Stimulated activated naive CD4-positive, alpha-beta T cell treated with Interleukin-2 at 50 U/mL for 16 hours (primary cell): ENCODE measurements around the gene CELSR1.

Experiments used
- DNase-seq: peaks from one replicate; lab custom pipeline; 2025; lab: John Stamatoyannopoulos, UW

Gene CELSR1

DNA sequence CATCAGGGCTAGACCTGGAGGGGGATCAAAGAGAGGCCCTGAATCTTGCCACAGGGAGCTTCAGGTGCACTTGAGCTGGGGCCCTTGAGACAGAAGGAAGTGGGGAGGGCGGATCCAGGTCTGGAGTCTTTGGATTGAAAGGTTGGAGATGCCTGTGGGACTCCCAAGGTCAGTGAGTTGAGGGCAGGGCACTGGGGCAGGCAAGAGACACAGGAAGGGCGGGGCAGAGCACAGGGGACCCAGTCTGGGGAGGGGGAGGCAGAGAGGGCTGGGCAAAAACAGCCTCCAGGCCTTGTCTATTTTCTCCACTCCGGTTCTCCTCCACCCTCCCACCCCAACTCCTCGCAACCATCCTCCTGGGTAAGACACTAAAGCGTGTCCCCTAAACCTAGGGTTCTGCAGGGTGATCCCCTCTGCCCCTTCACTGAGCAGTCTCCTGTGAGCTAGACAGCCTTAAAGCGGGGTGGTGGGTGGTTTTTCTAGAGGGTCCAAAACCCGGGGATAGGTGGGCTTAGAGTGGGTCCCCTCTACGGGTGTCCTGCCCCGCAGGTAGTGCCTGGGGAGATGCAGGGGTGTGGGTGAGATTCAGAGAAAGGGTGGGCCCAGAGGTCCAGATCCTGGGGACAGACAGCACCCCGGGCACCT, 38.6 kb upstream of the CELSR1 start:
- DNase-seq, result no peak

DNA sequence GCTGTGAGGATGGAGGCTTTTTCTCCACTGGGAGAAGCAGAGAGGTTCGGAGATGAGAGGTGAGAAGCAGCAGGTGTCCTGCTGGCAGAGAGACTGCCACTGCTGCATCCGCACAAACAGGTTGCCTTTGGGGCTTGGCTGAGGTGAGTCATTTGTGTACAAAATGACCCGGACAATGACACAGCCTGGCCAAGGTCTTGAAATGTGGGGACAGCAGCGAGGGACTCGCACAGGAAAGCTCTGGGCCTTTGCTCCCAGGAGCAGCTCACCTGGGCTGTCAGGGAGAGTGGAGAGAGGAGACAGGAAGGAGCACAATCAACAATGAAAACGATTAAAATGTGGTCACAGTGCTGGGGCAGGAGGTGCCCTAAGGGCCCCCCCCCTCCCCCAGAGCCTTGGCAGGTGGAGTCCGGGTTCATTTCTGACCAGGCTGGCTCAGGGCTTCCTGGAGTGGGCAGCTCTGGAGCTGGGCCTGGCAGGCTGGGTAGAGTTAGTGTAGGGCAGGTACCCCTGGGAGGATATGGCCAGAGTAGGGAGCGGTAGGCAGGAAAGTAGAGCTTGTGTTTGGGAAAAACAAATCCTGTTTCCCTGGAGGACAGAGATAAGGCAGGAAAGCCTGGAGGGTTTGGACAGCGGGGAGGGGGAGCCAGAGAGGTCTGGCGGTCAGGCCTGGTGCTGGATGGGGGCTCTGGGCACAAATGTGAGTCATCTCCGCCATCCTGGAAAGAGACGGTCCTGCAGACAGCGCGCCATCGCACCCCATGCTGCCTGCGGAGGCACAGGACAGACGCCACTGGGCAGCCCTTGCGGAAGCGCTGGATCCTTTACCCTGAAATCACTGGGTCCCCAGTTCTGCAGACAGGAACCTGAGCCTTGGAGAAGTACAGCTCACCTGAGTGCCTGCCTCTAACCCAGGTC, 37.8 kb upstream of the CELSR1 start:
- no peak for DNase-seq

DNA sequence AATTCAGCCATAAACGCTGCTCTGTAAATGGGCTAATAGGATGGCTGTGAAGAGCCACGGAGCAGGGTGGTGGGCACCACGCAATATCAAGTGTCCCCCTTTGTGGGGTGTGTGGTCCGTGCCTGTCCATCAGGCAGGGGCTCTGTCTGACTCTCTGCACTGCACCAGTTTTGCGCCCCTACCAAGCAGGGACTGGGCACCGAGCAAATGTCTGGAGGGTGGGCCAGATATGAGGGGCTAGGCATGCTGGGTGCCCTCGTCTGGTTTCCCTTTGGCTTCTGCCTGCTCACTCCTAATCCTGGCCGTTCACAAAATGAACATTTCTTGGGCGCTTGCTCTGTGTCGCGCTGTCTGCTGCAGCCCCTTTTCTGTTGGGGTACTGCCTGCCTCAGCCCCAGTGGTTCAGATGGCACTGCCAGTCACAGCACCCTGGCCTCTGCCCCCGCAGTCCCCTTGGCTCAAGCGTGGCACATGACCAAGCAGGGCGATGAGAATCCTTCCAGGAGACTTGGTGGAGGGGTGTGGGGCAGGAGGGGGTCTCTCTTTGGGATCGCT, 37.1 kb upstream of the CELSR1 start:
- DNase-seq, result no peak

DNA sequence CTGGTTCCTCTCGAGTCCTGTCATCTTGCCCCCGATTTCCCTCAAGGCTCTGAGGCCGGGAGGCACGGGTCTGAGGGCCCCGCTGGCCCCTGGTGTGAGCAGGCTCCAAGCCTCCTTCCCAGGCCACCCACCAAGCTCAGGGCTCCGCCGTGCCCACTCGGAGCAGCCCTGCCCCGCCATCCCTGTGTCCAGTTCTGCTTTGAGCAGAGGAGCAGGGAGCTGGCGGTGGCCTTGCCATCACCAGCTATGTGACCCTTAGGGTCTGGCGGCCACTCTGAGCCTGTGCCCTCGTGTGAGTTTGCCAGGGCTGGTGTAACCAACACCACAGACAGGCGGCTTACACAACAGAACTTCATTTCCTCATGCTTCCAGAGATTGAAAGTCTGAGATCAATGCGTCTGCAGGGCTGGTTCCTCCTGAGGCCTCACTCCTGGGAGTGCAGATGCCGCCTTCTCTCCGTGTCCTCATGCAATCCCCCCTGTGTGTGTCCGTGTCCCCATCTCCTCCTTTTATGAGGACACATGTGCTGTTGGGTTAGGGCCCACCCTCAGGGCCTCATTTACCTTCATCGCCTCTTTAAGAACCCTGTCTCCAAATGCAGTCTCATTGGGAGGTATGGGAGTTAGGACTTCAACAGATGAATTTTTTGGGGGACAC, 36.5 kb upstream of the CELSR1 start:
- DNase-seq, result no peak

DNA sequence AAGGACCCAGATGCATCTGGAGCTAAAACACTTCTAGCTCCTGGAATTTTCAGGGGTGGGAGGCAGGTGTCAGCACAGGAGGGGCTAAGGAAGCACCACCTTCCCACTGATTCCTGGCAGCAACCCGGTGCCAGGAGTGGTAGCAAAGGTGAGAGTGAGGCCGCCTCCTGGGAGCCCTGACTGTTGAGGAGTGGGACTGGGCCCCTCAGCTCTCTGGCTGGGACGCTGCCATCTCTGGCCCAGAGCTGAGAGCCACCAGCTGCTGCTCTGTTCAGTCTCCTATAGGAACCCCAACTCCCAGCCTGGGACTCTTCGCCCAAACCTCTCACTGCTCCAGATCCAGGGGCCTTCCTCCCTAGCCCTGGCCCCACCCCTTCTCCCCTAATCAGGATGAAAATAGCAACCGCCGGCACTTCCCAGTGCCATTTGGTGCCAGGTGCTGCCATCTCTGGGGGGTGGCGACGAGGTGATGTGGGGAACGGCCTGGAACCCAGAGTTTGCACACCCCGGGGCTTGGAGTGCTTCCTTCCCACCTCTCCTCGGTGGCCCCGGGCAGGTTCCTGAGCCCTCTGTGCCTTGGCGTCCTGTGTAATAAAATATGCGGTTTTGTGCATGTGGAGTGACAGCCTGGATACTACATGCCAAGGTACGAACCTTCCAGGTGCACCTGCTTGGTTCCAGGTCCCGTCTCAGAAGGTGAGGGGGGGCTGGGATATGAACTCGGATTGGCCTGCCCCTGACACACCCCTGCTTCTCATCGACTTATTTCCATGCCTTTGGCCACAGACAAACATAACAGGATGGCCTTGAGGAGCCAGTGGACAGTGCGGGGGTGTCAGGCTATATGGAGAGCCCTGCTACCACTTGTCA, 35.7 kb upstream of the CELSR1 start:
- no peak for DNase-seq

DNA sequence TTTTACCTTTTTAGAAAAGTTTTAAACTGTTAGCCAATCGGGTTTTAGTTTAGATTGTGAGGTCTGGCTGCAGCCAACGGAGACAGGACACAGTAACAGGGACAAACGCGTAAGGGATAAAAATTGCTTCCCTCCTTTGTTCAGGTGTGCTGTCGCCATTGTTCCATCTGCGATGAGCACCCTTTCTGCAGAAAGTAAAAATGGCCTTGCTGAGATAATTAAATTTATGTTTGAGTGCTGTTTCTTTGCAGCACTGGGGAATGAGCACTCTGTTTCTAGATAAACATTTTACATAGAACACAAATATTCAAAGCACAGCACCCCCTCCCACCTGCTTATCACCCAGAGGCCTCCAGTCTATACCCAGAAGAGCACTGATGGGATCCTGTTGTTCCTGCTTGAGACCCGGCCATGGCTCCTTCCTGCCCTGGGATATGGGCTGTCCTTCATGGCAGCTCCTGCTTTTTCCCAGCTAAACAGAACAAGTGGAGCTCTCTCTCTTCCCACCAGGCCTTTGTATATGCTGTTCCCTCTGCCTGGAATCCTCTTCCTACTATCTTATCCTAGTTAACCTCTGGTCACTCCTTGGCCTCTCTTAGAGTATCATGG, 34.3 kb upstream of the CELSR1 start:
- no peak for DNase-seq

DNA sequence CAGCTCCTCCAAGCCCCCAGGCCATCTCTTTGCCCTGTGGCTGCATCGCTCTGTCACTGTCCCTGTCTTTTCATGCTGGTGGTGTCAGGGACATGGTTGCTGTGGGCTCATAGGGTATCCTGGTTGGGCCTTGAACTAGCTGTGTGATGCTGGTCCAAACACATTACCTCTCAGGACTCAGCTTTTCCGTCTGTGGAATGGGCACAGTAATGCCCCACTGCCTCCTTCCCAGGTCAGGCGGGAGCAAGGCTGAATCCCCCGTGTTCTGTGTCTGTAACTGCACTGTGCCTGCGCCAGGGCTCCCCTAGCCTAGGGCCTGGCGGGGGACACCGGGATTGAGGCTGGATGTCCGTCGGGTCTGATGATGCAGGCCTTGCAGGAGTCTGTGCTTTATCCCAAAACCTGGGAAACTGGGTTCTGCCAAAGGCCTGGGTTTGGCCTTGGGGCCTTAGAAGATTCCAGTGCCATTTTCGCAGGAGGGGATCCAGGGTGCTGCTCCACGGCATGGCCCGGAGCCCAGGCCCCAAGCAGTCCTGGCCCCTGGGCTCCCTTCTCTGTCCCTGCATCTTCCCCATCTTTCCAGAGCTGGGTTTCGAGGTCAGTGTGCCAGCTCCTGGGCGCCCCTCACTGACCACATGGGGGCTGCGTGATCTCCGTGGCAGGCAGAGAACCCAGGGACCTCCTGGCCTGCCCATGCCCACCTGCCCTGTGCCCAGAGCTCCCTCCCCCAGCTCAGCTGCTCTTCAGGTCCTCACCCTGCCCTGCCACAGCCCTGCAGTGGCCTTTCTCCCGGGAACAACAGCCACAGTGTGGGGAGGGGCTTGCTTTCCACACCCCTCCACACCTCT, 32.7 kb upstream of the CELSR1 start:
- no peak for DNase-seq

DNA sequence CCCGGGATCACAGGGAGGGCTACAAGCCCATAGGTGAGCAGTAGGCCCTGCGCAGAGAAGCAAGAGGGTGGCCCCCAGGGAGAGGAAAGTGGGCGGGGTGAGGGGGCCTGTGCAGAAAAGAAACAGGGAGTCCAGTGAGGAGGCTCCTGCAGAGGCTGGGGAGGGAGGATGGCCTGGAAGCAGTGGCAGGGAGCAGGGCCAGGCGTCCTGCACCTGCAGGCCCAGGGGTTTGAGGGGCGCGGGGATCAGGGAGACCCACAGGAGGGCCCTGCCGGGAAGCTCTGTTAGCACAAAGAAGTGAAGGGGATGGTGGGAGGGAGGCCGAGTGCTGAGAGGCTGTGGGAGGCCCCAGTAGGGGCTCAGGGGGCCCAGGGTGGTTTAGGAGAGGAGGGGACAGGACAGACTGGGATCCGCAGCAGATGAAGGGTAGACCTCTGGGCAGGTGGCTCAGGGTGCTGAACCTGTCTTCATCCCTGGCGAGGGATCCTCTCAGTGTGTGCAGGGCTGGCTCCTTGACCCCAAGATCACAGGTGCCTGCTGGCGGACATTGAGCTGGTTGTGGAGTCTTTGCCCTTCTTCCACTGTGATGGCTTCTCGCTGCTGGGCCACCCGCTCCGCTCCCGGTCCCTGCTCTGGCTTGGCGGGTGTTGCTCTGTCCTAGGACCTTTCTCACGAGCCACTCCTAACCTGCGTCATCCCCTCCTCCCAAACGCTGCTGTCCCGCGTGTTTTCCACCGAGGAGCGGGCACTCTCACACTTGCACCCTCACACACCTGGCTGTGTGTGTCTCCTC, 31.8 kb upstream of the CELSR1 start:
- no peak for DNase-seq

DNA sequence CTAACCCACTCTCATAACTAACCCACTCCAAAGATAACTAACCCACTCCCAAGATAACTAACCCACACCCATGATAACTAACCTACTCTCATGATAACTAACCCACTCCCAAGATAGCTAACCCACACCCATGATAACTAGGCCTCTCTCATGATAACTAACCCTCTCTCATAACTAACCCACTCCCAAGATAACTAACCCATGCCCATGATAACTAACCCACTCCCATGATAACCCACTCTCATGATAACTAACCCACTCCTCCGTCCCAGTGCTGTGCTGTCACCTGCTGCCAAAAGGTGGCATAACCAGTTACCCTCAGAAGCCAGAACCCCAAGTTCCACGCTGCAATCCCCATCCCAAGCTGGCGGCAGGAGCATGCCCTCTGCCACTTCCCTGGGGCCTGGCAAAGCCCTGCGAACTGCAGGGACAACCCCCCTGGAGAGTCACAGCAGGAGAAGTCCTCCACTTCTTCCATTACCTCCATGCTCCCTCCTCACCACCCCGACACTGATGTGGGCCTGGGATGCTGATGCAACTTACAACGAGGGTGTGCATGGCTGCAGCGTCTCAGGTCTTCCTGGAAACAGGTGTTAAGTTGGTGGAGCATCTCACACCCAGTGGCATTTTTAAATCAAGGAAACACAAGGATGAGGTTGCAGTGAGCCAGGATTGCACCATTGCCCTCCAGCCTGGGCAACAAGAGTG, 30.8 kb upstream of the CELSR1 start:
- no peak for DNase-seq

DNA sequence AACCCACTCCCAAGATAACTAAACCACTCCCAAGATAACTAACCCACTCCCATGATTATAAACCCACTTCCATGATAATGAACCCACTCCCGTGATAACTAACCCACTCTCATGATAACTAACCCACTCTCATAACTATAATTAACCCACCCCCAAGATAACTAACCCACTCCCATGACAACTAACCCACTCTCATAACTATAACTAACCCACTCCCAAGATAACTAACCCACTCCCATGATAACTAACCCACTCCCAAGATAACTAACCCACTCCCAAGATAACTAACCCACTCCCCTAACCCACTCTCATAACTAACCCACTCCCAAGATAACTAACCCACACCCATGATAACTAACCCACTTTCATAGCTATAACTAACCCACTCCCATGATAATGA, 30.1 kb upstream of the CELSR1 start:
- no peak for DNase-seq

DNA sequence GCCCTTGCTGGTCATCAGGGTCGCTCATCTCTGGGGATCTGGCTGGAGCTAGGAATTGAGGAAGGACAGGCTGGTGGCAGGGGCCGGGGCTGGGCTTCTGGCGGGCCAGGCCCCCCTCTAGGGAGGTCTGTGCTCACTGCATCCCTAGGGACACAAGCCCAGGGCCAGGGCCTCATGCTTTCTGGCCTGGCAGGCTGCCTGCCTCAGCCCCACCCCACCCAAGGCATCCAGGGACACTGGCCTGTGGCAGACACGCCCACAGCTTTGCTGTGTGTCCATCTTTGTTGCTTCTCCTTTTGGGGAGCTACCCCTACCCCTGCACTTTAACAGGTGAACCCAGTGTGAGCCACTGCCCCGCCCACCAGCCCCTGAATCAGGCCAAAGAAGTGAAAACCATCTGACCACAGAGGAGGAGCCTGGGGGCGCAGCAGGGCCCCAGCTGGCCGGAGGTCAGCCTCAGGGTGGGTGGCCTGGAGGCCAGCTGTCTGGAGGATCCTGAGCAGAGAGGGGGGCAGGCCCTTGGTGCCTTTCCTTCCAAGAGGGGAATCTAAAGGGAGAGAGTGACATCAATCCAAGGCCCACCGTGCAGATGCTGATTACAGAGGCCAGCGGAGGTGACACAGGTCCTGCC, 26.8 kb upstream of the CELSR1 start:
- no peak for DNase-seq

DNA sequence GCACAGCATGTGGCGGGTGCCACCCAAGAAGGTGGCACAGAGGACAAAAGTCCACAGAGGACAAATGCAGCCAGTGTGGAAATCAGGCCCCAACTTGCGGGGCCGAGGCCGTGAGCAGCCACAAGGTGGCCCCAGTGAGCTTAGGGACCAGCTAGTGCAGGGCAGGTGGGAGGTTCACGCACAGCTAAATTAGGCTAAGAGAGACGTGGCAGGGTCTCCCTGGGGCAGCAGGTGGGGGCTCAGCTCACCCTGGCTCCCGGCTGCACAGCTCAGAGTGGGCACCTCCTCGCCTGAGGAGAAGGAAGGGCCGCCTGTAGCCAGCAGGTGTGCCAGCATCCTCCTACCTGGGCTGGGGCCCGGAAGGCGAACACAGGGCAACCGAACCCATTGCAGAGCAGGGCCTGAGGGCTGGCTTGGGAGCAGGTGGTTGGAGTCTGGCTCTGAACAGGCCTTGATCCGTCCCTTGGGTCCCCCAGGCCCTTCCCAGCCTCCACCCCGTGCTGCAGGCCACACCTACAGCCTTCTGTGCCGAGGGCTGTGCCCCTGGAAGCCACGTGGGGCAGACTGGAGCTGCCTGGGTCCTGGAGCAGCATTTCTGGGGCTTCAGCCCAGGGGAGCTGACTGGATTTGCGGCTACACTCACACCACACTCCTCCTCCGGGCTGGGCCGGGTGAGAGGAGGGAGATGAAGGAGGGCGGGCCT, 26.1 kb upstream of the CELSR1 start:
- DNase-seq, result peak; percentile 68

DNA sequence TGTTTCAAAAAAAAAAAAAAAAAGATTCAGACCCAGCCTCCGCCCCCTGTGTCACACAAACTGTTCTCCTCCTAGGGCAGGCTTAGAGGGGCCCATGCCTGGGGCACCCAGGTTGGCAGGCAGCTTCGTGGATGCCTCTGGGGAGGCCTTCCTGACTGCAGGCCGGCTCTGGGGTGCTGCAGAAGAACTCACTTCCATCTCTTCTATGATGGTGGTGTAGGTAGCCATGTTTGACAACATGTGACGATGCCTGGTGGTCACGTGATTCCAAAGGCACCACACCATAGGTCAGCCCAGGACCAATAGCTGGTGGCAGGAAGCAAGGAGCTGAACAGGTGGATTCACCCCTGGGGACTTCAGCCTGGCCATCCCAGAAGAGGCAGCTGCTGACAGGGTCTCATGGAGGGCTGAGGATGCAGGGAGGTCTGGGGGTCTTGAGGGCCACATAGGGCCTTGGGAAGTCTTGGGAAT, 24.1 kb upstream of the CELSR1 start:
- DNase-seq, result no peak

DNA sequence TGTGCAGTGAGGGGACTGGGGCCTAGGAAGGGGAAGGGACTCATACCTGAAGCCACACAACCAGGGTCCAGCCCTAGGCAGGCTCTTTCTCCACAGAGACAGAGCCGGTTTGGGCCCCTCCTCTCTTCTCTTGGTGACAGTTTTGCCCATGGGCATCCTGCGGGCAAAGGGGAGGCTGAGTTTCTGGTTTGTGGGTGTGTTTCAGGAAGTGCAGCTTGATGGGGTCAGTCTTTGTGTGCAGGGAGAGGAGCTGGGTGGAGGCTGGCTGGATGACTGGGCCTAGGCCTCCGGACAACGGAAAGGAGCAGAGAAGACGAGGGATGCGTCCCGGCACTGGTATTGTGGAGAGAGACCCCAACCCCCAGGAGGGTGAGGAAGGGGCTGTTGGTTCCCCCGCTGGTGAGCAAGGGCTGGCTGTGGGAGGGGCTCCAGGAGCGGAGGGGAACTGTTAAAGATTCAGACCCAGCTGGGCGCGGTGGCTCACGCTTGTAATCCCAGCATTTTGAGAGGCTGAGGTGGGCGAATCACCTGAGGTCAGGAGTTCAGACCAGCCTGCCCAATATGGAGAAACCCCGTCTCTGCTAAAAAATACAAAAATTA, 23.4 kb upstream of the CELSR1 start:
- no peak for DNase-seq

DNA sequence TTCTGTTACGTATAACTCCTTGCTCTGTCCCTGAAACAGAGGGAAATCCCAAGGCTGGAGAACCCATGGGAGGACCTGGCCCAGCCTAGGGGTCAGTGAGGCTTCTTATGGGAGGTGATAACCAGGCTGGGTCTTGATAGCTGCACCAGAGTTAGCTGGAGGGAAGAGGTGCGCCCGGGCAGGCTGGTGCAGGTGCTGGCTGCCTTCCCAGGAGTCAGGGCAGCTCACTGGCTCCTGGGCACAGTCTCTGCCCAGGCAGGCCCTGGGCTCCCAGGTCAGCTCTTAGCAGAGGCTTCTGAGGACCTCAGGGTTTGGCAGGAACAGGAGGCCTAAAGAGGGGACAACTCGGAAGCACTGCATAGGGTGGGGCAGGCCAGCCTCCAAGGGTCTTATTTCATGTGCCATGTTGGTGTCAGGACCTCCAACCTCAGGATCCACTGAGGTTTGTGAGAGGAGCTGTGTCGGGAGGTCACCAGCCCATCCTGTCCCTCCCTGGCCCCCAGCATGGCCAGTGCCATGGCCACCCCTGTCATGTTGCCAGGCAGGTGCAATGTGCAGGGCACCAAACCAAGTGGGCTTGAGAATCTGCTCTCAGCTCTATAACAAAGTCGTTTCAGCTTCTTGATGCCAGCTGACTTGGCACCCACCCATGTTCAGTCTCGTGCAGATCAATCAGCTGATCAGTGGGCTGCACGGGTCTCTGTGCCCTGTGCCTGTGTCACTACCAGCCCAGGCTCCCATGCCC, 20.5 kb upstream of the CELSR1 start:
- DNase-seq, result no peak

DNA sequence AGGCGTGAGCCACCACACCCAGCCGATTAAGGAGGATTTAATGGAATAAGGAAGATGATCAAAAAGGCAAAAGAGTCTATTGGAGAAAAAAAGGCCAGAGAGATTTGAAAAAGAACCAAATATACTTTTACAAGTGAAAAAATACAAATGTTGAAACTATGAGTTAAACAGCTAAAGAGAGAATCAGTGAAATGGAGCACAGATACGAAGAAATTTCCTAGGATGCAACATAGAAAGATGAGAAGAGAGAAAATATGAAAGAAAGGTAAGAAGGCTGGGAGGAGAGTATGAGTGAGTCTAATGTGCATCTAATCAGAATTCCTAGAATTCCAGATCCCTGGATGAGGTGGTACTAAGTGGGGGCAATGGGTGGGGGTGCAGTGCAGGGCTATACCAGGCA, 19.4 kb upstream of the CELSR1 start:
- DNase-seq, result no peak

DNA sequence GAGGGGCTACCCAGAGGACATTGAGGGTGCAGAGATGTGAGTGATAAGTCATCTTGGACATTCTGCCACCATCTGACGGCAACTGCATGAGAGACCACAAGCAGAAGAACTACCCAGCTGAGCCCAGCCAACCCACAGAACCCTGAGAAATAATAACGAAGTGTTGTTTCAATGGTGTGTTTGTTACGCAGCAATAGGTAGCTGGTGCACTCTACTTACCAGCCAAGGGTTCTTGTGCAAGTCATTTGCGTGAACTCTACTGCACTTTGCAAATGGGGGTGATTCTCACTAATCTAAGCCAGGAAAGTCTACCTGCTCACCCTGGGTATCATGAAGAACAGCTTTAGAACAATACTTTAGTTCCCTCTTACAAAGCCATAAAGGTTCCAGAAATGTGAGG, 15.8 kb upstream of the CELSR1 start:
- DNase-seq, result no peak
